Thyroid gland (tissue), 4 donors: ENCODE data around the gene RDX. TPM values are rescaled to one million over a fixed set of nuclear protein-coding genes. Genes with fewer than 3 reads are reported as not detected.

Experiments used
- DNase-seq, 2 donors: peaks; one replicate each; pipeline ENCODE4 v3.0.0-alpha.2; 2019
- H3K27ac ChIP-seq, 3 donors: fragments of 200-600 bp; sonication (generic); 1 replicate in 2 of 3; 2 replicates in 1 of 3; pipeline ENCODE4 v1.5.1; 2016 to 2019; ENCODE audit warnings: mild to moderate bottlenecking in 1 of 3, moderate library complexity in 1 of 3
- H3K27me3 ChIP-seq: fragments of 200-600 bp; sonication (generic); one replicate; pipeline ENCODE4 v1.5.1; 2019
- H3K36me3 ChIP-seq, 2 donors: fragments of 200-600 bp; sonication (generic); one replicate each; pipeline ENCODE4 v1.5.1; 2016 to 2019
- H3K4me1 ChIP-seq, 2 donors: fragments of 200-600 bp; sonication (generic); one replicate each; pipeline ENCODE4 v1.5.1; 2017 to 2019
- H3K4me3 ChIP-seq, 3 donors: fragments of 200-600 bp; sonication (generic); replicated peaks in 1 of 3; 1 replicate in 2 of 3; 2 replicates in 1 of 3; pipeline ENCODE4 v1.5.1; 2016; ENCODE audit warnings: mild to moderate bottlenecking in 1 of 3
- H3K9me3 ChIP-seq: fragments of 200-600 bp; sonication (generic); one replicate; pipeline ENCODE4 v1.5.1; 2017
- CTCF ChIP-seq, 6 experiments: fragments of 200-600 bp in 3 of 6; fragments of 450-650 bp in 3 of 6; sonication (generic) in 3 of 6; IDR thresholded peaks; one replicate each; pipeline ENCODE4 v1.5.1; 2016 to 2019; ENCODE audit warnings: antibody characterized with exemption in 6 of 6, mild to moderate bottlenecking in 2 of 6, inconsistent platforms in 1 of 6, moderate library complexity in 1 of 6
- POLR2A ChIP-seq, 2 donors: fragments of 450-650 bp; IDR thresholded peaks; one replicate each; pipeline ENCODE4 v1.6.1; 2017; ENCODE audit warnings: antibody characterized with exemption in 2 of 2, mild to moderate bottlenecking in 2 of 2, moderate library complexity in 1 of 2
- WGBS, 2 donors: methylation state at CpG; one replicate each; pipeline ENCODE4 v1.1.5; 2017; 5-methylcytosine and 5-hydroxymethylcytosine counted together
- intact Hi-C: fragments of 100-400 bp; cut with DNase I; formaldehyde crosslinking; loops from one replicate; pipeline ENCODE4 v1.15.1; 2023
- total RNA-seq, 4 donors: library from RNA; depleted of rRNA; stranded (reverse); fragments of >200 nt; gene quantifications; one replicate each; pipeline ENCODE4 v1.2.3, GENCODE V29; 2016

Gene RDX
- total RNA-seq, 4 donors from 2014 or later = 83.2 to 138 (median 107) TPM

GRCh38 chr11:110279881-110280280 lies 16.5 kb downstream of the RDX start:
- Histone ChIP-seq H3K9me3 (no peaks in the 10 kb centered on the region), H3K27ac (no peak overlapping the region), H3K36me3 (peaks cover 0 to 11% of the 10 kb centered on the region in 2 donors), H3K4me3 (no peak overlapping the region), H3K27me3 (no peaks in the 10 kb centered on the region), H3K4me1 (peaks cover 0 to 7% of the 10 kb centered on the region in 2 donors)
- intact Hi-C loops = no loop called here
- TF ChIP-seq POLR2A (IDR thresholded peaks at IDR 0.05) (no peak), CTCF (IDR thresholded peaks at IDR 0.05) (no peak)
- no peak for DNase-seq

GRCh38 chr11:110272919-110273318 lies 23.5 kb downstream of the RDX start:
- Histone ChIP-seq H3K9me3 (no peaks in the 10 kb centered on the region), H3K27ac (no peak overlapping the region), H3K27me3 (no peaks in the 10 kb centered on the region), H3K4me1 (peaks cover 5 to 6% of the 10 kb centered on the region in 2 donors), H3K4me3 (no peak overlapping the region), H3K36me3 (peaks cover 5 to 11% of the 10 kb centered on the region in 2 donors)
- intact Hi-C loops = no loop called here
- no peak for TF ChIP-seq CTCF (IDR thresholded peaks at IDR 0.05)
- TF ChIP-seq POLR2A (IDR thresholded peaks at IDR 0.05) = no peak
- 79 to 83% methylated on average over 2 of the region's 2 CpGs for WGBS, 2 donors
- no peak for DNase-seq

GRCh38 chr11:110269996-110270395 lies 26.4 kb downstream of the RDX start:
- Histone ChIP-seq H3K27me3 (no peaks in the 10 kb centered on the region), H3K27ac (no peak overlapping the region), H3K36me3 (peaks cover 0 to 5% of the 10 kb centered on the region in 2 donors), H3K4me3 (no peak overlapping the region), H3K9me3 (no peaks in the 10 kb centered on the region), H3K4me1 (peaks cover 5 to 6% of the 10 kb centered on the region in 2 donors)
- no peak for TF ChIP-seq CTCF (IDR thresholded peaks at IDR 0.05)
- TF ChIP-seq POLR2A (IDR thresholded peaks at IDR 0.05) = no peak
- intact Hi-C loops = no loop called here
- no peak for DNase-seq
- WGBS, 2 donors = 93 to 94% methylated on average over 7 of the region's 7 CpGs

GRCh38 chr11:110268441-110268840 lies 28.0 kb downstream of the RDX start:
- 94 to 100% methylated on average over 1 of the region's 1 CpG for WGBS, 2 donors
- no peaks in the 10 kb centered on the region for H3K27me3 ChIP-seq
- intact Hi-C loops = no loop called here
- no peaks in the 10 kb centered on the region for H3K9me3 ChIP-seq
- peaks cover under 1 to 9% of the 10 kb centered on the region in 2 donors for H3K36me3 ChIP-seq
- H3K4me1 ChIP-seq = peaks cover 5 to 6% of the 10 kb centered on the region in 2 donors
- no peak for TF ChIP-seq POLR2A (IDR thresholded peaks at IDR 0.05)
- TF ChIP-seq CTCF (IDR thresholded peaks at IDR 0.05) = no peak
- H3K27ac ChIP-seq = no peak overlapping the region
- H3K4me3 ChIP-seq = no peak overlapping the region
- DNase-seq = no peak

- Histone ChIP-seq H3K4me1 (peaks cover 0 to 3% of the 10 kb centered on the region in 2 donors), H3K36me3 (peaks cover 9 to 13% of the 10 kb centered on the region in 2 donors), H3K27ac (no peak overlapping the region), H3K4me3 (no peak overlapping the region), H3K9me3 (no peaks in the 10 kb centered on the region), H3K27me3 (no peaks in the 10 kb centered on the region)
- TF ChIP-seq CTCF (IDR thresholded peaks at IDR 0.05) (no peak), POLR2A (IDR thresholded peaks at IDR 0.05) (no peak)
- intact Hi-C loops = no loop called here
- DNase-seq = no peak
- 97 to 98% methylated on average over 6 of the region's 6 CpGs for WGBS, 2 donors
Measured at GRCh38 chr11:110262072-110262403, 34.4 kb downstream of the RDX start.
